ENCODE measurements around the gene CHAD. TPM values are rescaled to one million over a fixed set of nuclear protein-coding genes. Genes with fewer than 3 reads are reported as not detected.

CHAD gene
- total and polyA plus RNA-seq, 4 donors = 0.14 to 0.37 (median 0.35) TPM; not detected in 1

- peaks cover 0 to 4% (median 0%) of the 10 kb centered on the region in 5 donors for H3K4me1 ChIP-seq (ENCODE audit: control insufficient read depth in 5 of 5, insufficient read depth in 5 of 5, low read length in 5 of 5)
- no peaks in the 10 kb centered on the region for H3K9me3 ChIP-seq (ENCODE audit: control insufficient read depth in 4 of 4, insufficient read depth in 3 of 4, low read length in 3 of 4)
- TF ChIP-seq CTCF (IDR thresholded peaks at IDR 0.05; ENCODE audit: control extremely low read depth, extremely low read depth) = no peak
- H3K9ac ChIP-seq (ENCODE audit: insufficient read depth in 1 of 2, low read length in 2 of 2) = no peak overlapping the region
- H3K27ac ChIP-seq (ENCODE audit: low read depth in 1 of 2, low read length in 1 of 2) = no peak overlapping the region
- H3K4me3 ChIP-seq = no peak overlapping the region
- H3K36me3 ChIP-seq (ENCODE audit: control insufficient read depth in 4 of 4, insufficient read depth in 4 of 4, low read length in 4 of 4) = no peaks in the 10 kb centered on the region
- H3K27me3 ChIP-seq (ENCODE audit: control insufficient read depth in 3 of 3, insufficient read depth in 3 of 3, low read length in 2 of 3) = no peaks in the 10 kb centered on the region
- ATAC-seq (ENCODE audit: insufficient read depth, low FRiP score) (no peak), DNase-seq (peak in 1 of 3 donors; percentile 46)
- WGBS, 2 donors = 45 to 69% methylated on average over 3 of the region's 3 CpGs
Measured at GRCh38 chr17:50493744-50494143, 25.1 kb upstream of the CHAD start.

GRCh38 chr17:50492214-50492613 is 23.5 kb upstream of the CHAD start:
- no peak for DNase-seq
- Histone ChIP-seq H3K36me3 (ENCODE audit: control insufficient read depth in 4 of 4, insufficient read depth in 4 of 4, low read length in 4 of 4) (peaks cover 0 to 3% (median 1%) of the 10 kb centered on the region in 4 donors), H3K4me1 (ENCODE audit: control insufficient read depth in 5 of 5, insufficient read depth in 5 of 5, low read length in 5 of 5) (peaks cover 0 to 4% (median 0%) of the 10 kb centered on the region in 5 donors), H3K9ac (ENCODE audit: insufficient read depth in 1 of 2, low read length in 2 of 2) (no peak overlapping the region), H3K27me3 (ENCODE audit: control insufficient read depth in 3 of 3, insufficient read depth in 3 of 3, low read length in 2 of 3) (no peaks in the 10 kb centered on the region), H3K27ac (ENCODE audit: low read depth in 1 of 2, low read length in 1 of 2) (no peak overlapping the region), H3K9me3 (ENCODE audit: control insufficient read depth in 4 of 4, insufficient read depth in 3 of 4, low read length in 3 of 4) (no peaks in the 10 kb centered on the region), H3K4me3 (no peak overlapping the region)
- ATAC-seq (ENCODE audit: insufficient read depth, low FRiP score) = no peak
- 86 to 90% methylated on average over 5 to 8 of the region's 8 CpGs for WGBS, 2 donors
- no peak for TF ChIP-seq CTCF (IDR thresholded peaks at IDR 0.05; ENCODE audit: control extremely low read depth, extremely low read depth)

GRCh38 chr17:50491505-50491904 is 22.8 kb upstream of the CHAD start:
- no peaks in the 10 kb centered on the region for H3K9me3 ChIP-seq (ENCODE audit: control insufficient read depth in 4 of 4, insufficient read depth in 3 of 4, low read length in 3 of 4)
- H3K4me3 ChIP-seq = no peak overlapping the region
- peaks cover 0 to 4% (median 1%) of the 10 kb centered on the region in 4 donors for H3K36me3 ChIP-seq (ENCODE audit: control insufficient read depth in 4 of 4, insufficient read depth in 4 of 4, low read length in 4 of 4)
- H3K9ac ChIP-seq (ENCODE audit: insufficient read depth in 1 of 2, low read length in 2 of 2) = no peak overlapping the region
- TF ChIP-seq CTCF (IDR thresholded peaks at IDR 0.05; ENCODE audit: control extremely low read depth, extremely low read depth) = no peak
- peak in 1 of 3 donors; percentile 50 for DNase-seq
- peaks cover 0 to 4% (median 0%) of the 10 kb centered on the region in 5 donors for H3K4me1 ChIP-seq (ENCODE audit: control insufficient read depth in 5 of 5, insufficient read depth in 5 of 5, low read length in 5 of 5)
- no peak overlapping the region for H3K27ac ChIP-seq (ENCODE audit: low read depth in 1 of 2, low read length in 1 of 2)
- 52 to 68% methylated on average over 1 of the region's 1 CpG for WGBS, 2 donors
- ATAC-seq (ENCODE audit: insufficient read depth, low FRiP score) = no peak
- H3K27me3 ChIP-seq (ENCODE audit: control insufficient read depth in 3 of 3, insufficient read depth in 3 of 3, low read length in 2 of 3) = no peaks in the 10 kb centered on the region

- Histone ChIP-seq H3K27me3 (ENCODE audit: control insufficient read depth in 3 of 3, insufficient read depth in 3 of 3, low read length in 2 of 3) (no peaks in the 10 kb centered on the region), H3K9ac (ENCODE audit: insufficient read depth in 1 of 2, low read length in 2 of 2) (no peak overlapping the region), H3K4me1 (ENCODE audit: control insufficient read depth in 5 of 5, insufficient read depth in 5 of 5, low read length in 5 of 5) (peaks cover 0 to 4% (median 0%) of the 10 kb centered on the region in 5 donors), H3K27ac (ENCODE audit: low read depth in 1 of 2, low read length in 1 of 2) (no peak overlapping the region), H3K9me3 (ENCODE audit: control insufficient read depth in 4 of 4, insufficient read depth in 3 of 4, low read length in 3 of 4) (no peaks in the 10 kb centered on the region), H3K4me3 (no peak overlapping the region), H3K36me3 (ENCODE audit: control insufficient read depth in 4 of 4, insufficient read depth in 4 of 4, low read length in 4 of 4) (peaks cover 2 to 22% (median 8%) of the 10 kb centered on the region in 4 donors)
- no peak for TF ChIP-seq CTCF (IDR thresholded peaks at IDR 0.05; ENCODE audit: control extremely low read depth, extremely low read depth)
- no peak for DNase-seq
- WGBS, 2 donors = 95 to 96% methylated on average over 2 of the region's 2 CpGs
- no peak for ATAC-seq (ENCODE audit: insufficient read depth, low FRiP score)
Measured at GRCh38 chr17:50488880-50489279, 20.2 kb upstream of the CHAD start.

All from lung (tissue), 12 donors.